Fibroblast of skin of scalp (primary cell): Measurements from ENCODE around the gene AGR2.
A peak's percentile ranks its signal among the peaks of the same experiment; 100 is the strongest.
"Not testable (repeated sequence)": the region's sequence is repeated elsewhere in the genome, so short reads cannot be mapped to it uniquely, and the experiment has no call there.

Experiments
- DNase-seq: peaks from one replicate; pipeline ENCODE4 v3.0.0-alpha.2; 2013

Gene AGR2

GRCh38 chr7:16773326-16773725, 31.5 kb downstream of the AGR2 start:
- no peak for DNase-seq

- DNase-seq, result no peak
Measured at GRCh38 chr7:16770657-16771329, 34.0 kb downstream of the AGR2 start.

GRCh38 chr7:16769994-16770393, 34.8 kb downstream of the AGR2 start:
- DNase-seq, result not testable (repeated sequence)

GRCh38 chr7:16765436-16765859, 39.4 kb downstream of the AGR2 start:
- DNase-seq, result no peak

- no peak for DNase-seq
Measured at GRCh38 chr7:16764942-16765341, 39.9 kb downstream of the AGR2 start.

DNA sequence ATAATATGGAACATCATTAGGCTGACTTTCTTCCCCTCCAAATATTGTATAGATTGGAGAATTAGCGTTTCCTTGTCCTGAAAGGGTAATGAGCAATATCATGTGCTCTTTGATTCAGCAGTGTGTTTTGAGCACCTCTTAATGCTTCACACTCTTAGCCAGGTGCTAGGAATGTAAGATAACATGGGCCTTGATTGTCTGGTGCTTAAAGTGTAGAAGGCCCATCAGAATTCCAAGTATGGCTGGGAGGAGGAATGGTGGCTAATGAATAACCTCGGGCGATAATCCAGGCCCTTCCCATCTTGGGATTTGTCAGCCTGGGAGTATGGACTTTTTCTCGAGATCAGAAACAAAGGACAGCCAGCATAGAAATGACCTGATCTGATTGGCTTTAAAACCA, 42.6 kb downstream of the AGR2 start:
- DNase-seq, result no peak

DNA sequence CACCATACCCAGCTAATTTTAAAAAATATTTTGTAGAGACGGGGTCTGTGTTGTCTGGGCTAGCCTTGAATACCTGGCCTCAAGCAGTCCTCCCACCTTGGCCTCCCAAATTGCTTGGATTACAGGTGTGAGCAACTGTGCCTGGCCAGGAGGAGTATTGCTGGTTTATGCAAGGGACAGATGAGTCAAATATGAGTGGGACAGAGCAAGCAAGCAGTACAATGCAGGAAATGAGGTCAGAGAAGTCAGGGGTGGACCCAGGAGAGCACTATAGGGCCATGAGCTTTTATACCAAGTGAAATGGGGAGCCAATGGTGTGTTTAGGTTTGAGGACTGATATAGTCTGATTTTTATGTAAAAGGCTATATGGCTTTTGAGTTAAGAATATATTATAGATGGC, 45.0 kb downstream of the AGR2 start:
- DNase-seq, result no peak

GRCh38 chr7:16758631-16759611, 45.9 kb downstream of the AGR2 start:
- DNase-seq, result no peak

GRCh38 chr7:16758036-16758435, 46.8 kb downstream of the AGR2 start:
- no peak for DNase-seq

GRCh38 chr7:16755397-16755796, 49.4 kb downstream of the AGR2 start:
- DNase-seq, result no peak

- DNase-seq, result no peak
Measured at GRCh38 chr7:16754856-16755317, 49.9 kb downstream of the AGR2 start.

- peak; percentile 20 for DNase-seq
Measured at GRCh38 chr7:16753932-16754855, 50.6 kb downstream of the AGR2 start.

- peak; percentile 56 for DNase-seq
Measured at GRCh38 chr7:16753102-16753931, 51.5 kb downstream of the AGR2 start, which contains the start of gene TSPAN13. Gene TSPAN13, plus strand, starts transcription at chr7:16753755. Its CDS starts 213 bp downstream, at chr7:16753968.

GRCh38 chr7:16747102-16747501, 57.7 kb downstream of the AGR2 start:
- no peak for DNase-seq

DNA sequence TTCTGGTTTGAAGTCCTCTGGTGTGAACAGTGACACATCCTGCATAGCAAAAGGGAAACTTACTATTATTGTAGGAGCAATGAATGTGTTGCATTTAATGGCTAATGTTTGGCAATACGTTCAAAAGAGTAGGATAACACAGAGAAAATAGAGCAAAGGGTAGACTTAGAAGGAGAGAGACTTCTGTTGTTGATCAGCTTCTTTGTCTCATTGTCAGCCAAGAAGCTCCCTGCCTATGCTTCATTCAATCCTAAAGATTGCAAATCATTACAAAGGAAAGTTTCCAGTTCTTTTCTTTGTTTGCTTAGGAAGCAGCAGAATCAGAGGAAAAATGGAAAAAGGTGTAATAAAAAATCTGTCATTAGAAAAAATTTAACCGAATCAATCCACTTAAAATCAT, 59.2 kb downstream of the AGR2 start:
- no peak for DNase-seq

DNA sequence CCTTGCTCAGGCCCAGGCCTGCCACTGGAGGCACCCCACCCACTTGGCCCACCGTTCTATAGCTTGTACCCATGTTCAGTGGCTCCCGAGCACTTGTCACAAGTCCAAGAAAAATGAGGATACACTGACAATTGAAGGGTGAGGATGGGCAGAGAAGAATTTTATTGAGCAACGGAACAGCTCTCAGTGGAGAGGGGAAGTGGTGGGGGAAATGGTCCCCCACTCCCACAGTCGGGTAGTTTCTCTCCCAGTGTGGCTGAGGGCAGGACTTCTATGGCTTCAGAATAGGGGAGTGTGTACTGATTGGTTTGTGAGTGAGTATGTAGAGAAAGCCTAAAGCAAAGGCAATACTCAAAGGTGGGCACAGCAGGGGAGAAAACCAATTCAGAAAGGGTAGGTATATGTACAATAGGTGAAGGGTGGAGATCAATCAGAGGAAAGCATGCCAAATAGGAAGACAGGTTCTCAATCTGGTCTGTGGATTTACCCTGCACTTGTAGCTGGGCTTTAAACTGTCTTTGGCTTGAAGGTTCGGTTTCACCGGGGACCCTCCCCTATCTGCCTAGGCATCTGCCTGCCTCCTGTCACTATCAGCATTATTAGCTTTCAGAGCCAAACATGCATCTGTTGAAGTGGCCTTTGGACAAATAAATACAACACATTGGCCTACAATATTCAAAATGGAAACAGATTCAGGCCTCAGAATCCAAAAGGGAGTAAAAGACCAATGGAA, 60.1 kb downstream of the AGR2 start:
- no peak for DNase-seq

GRCh38 chr7:16743236-16743635, 61.6 kb downstream of the AGR2 start:
- no peak for DNase-seq

DNA sequence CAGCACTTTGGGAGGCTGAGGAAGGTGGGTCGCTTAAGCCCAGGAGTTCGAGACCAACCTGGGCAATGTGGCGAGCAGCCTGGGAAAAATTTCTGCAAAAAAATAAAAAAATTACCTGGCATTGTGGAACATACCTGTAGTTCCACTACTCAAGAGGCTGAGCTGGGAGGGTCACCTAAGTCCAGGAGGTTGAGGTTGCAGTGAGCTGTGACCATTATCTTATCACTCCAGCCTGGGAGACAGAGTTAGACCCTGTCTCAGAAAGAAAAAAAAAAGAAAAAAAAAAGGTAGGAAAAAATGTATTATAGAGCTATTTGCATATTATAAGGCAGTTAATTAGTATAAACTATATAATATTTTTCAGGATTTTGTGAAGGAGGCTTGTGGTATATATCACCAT, 62.3 kb downstream of the AGR2 start:
- no peak for DNase-seq
